H1 (cell line): ENCODE data around the gene ENSA.

Source experiments
- TAF7 ChIP-seq: optimal IDR thresholded peaks from 2 replicates; pipeline ENCODE3; 2011; ENCODE audit warnings: low read depth, mild to moderate bottlenecking, inconsistent platforms, low read length, moderate library complexity, borderline replicate concordance
- TF ChIP-seq, protein P1 (sequence below), 3 experiments: IDR thresholded peaks; 1 replicate in 2 of 3; 2 replicates in 1 of 3; pipeline versions ENCODE4 v1.5.1 to v1.6.1; 2011; ENCODE audit warnings: low read length in 3 of 3, mild to moderate bottlenecking in 3 of 3, inconsistent platforms in 2 of 3, low read depth in 1 of 3, moderate library complexity in 1 of 3; ENCODE audit not compliant: insufficient read depth in 1 of 3; ENCODE audit errors: control extremely low read depth in 1 of 3

DNA sequence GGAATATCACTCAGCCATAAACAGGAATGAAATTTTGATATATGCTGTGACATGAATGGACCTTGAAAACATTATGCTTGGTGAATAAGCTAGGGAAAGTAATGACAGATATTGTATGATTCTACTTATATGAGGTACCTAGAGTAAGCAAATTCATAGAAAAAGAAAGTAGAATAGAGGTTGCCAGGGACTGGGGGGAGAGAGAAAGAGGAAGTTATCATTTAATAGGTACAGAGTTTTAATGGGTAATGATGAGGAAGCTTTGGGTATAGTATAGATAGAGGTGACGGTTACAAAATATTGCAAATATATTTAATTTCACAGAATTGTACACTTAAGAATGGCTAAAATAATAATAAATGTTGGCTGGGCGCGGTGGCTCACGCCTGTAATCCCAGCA is 31.2 kb upstream of the ENSA start:
- TF ChIP-seq, protein P1, sequence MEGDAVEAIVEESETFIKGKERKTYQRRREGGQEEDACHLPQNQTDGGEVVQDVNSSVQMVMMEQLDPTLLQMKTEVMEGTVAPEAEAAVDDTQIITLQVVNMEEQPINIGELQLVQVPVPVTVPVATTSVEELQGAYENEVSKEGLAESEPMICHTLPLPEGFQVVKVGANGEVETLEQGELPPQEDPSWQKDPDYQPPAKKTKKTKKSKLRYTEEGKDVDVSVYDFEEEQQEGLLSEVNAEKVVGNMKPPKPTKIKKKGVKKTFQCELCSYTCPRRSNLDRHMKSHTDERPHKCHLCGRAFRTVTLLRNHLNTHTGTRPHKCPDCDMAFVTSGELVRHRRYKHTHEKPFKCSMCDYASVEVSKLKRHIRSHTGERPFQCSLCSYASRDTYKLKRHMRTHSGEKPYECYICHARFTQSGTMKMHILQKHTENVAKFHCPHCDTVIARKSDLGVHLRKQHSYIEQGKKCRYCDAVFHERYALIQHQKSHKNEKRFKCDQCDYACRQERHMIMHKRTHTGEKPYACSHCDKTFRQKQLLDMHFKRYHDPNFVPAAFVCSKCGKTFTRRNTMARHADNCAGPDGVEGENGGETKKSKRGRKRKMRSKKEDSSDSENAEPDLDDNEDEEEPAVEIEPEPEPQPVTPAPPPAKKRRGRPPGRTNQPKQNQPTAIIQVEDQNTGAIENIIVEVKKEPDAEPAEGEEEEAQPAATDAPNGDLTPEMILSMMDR (IDR thresholded peaks at IDR 0.05; ENCODE audit: control extremely low read depth in 1 of 3, insufficient read depth in 1 of 3, low read depth in 1 of 3, low read length in 3 of 3), result no peak
- TF ChIP-seq TAF7, result no peak
